GM23338 (cell line): ENCODE measurements around the gene ANAPC2. TPM values are rescaled to one million over a fixed set of nuclear protein-coding genes. Genes with fewer than 3 reads are reported as not detected.

Source experiments
- ATAC-seq: fragments of 200-7000 bp; cut with Tn5 transposase; 3 replicates; pipeline ENCODE4 v1.9.1; 2020
- DNase-seq: peaks from one replicate; pipeline ENCODE4 v3.0.0-alpha.2; 2015; ENCODE audit warnings: low spot score
- H2AFZ ChIP-seq: fragments of 200-600 bp; sonication (generic); 2 replicates; pipeline ENCODE4 v1.8.0; 2016; ENCODE audit warnings: antibody characterized with exemption, mild to moderate bottlenecking, moderate library complexity
- H3F3A ChIP-seq: fragments of 200-600 bp; sonication (generic); replicated peaks from 2 replicates; pipeline ENCODE4 v1.8.0; 2017; ENCODE audit warnings: antibody characterized with exemption, mixed run types, low read depth
- H3K27ac ChIP-seq: fragments of 200-600 bp; sonication (generic); 2 replicates; pipeline ENCODE4 v1.6.1; 2016; ENCODE audit warnings: low read depth
- H3K27me3 ChIP-seq: fragments of 200-600 bp; sonication (generic); 2 replicates; pipeline ENCODE4 v1.8.0; 2016; ENCODE audit warnings: mild to moderate bottlenecking, mixed run types, moderate library complexity; ENCODE audit not compliant: insufficient read depth
- H3K36me3 ChIP-seq: fragments of 200-600 bp; sonication (generic); 2 replicates; pipeline ENCODE4 v1.8.0; 2016; ENCODE audit warnings: mild to moderate bottlenecking; ENCODE audit not compliant: insufficient read depth
- H3K4me1 ChIP-seq: fragments of 200-600 bp; sonication (generic); 2 replicates; pipeline ENCODE4 v1.8.0; 2016; ENCODE audit warnings: mild to moderate bottlenecking, moderate library complexity; ENCODE audit not compliant: insufficient read depth
- H3K4me2 ChIP-seq: fragments of 200-600 bp; sonication (generic); 2 replicates; pipeline ENCODE4 v1.7.1; 2017; ENCODE audit warnings: mixed run types
- H3K4me3 ChIP-seq: fragments of 200-600 bp; sonication (generic); 2 replicates; pipeline ENCODE4 v1.6.1; 2016; ENCODE audit warnings: mixed run types
- H3K79me2 ChIP-seq: fragments of 200-600 bp; sonication (generic); replicated peaks from 2 replicates; pipeline ENCODE4 v1.8.0; 2017; ENCODE audit warnings: mild to moderate bottlenecking; ENCODE audit not compliant: insufficient read depth
- H3K9me2 ChIP-seq: fragments of 200-600 bp; sonication (generic); 2 replicates; pipeline ENCODE4 v1.8.0; 2017; ENCODE audit not compliant: insufficient read depth
- H4K20me1 ChIP-seq: fragments of 200-600 bp; sonication (generic); replicated peaks from 2 replicates; pipeline ENCODE4 v1.8.0; 2017; ENCODE audit warnings: mild to moderate bottlenecking; ENCODE audit not compliant: insufficient read depth
- H3K27ac Mint-ChIP-seq: 2 replicates; pipeline ENCODE4 v1.8.0; 2020; ENCODE audit warnings: inconsistent platforms, mild to moderate bottlenecking, moderate library complexity, mixed read lengths
- H3K27me3 Mint-ChIP-seq: 3 replicates; pipeline ENCODE4 v1.8.0; 2022; ENCODE audit warnings: low read depth, mild to moderate bottlenecking, moderate library complexity, mixed read lengths, inconsistent platforms; ENCODE audit not compliant: insufficient read depth, poor library complexity
- H3K36me3 Mint-ChIP-seq: 3 replicates; pipeline ENCODE4 v1.8.0; 2021; ENCODE audit warnings: low read depth, mild to moderate bottlenecking, inconsistent platforms, moderate library complexity, mixed read lengths
- H3K4me1 Mint-ChIP-seq: 3 replicates; pipeline ENCODE4 v1.8.0; 2020; ENCODE audit warnings: mild to moderate bottlenecking, inconsistent platforms, mixed read lengths
- H3K4me3 Mint-ChIP-seq: 3 replicates; pipeline ENCODE4 v1.8.0; 2021; ENCODE audit warnings: moderate library complexity, mild to moderate bottlenecking, inconsistent platforms, mixed read lengths
- H3K9me3 Mint-ChIP-seq: 3 replicates; pipeline ENCODE4 v1.8.0; 2020; ENCODE audit warnings: moderate library complexity, mild to moderate bottlenecking, inconsistent platforms, mixed read lengths
- CTCF ChIP-seq, 2 experiments: fragments of 200-600 bp in 1 of 2; sonication (generic) in 1 of 2; conservative IDR thresholded peaks; 2 replicates each; pipeline versions ENCODE4 v1.5.1 to v1.6.1; 2016 to 2017; ENCODE audit warnings: antibody characterized with exemption in 2 of 2, low read depth in 2 of 2, mild to moderate bottlenecking in 2 of 2, moderate library complexity in 1 of 2
- NANOG ChIP-seq: IDR thresholded peaks from 2 replicates; pipeline ENCODE4 v1.6.1; 2016; ENCODE audit warnings: antibody characterized with exemption, borderline replicate concordance
- REST ChIP-seq: IDR thresholded peaks from one replicate; pipeline ENCODE4 v1.6.1; 2018; ENCODE audit warnings: antibody characterized with exemption; ENCODE audit not compliant: unreplicated experiment
- ZNF331 ChIP-seq: fragments of 250-450 bp; sonication (Bioruptor Pico); IDR thresholded peaks from 2 replicates; pipeline ENCODE4 v1.5.0; 2020; ENCODE audit warnings: low read depth, mild to moderate bottlenecking, moderate library complexity
- polyA plus RNA-seq: library from polyadenylated mRNA; unstranded; fragments of >200 nt; fragmentation: Nextera tagmentation; extraction: Ambion mirVana; gene quantifications from 2 replicates; pipeline ENCODE4 v1.2.1, GENCODE V29; 2016
- total RNA-seq: library from RNA; depleted of rRNA; stranded (reverse); fragments of >200 nt; shearing (Covaris generic); gene quantifications from 2 replicates; pipeline ENCODE4 v1.2.3, GENCODE V29; 2014

ANAPC2 gene
- total and polyA plus RNA-seq, 2 experiments from 2014 or later, result 16.4 to 42.9 TPM

GRCh38 chr9:137160054-137160425 is 28.3 kb downstream of the ANAPC2 start (continued):
- no peak for TF ChIP-seq REST
- TF ChIP-seq ZNF331 (CRISPR knock-in tag), result no peak
- no peak for TF ChIP-seq CTCF (conservative IDR thresholded peaks at IDR 0.05; ENCODE audit: low read depth in 2 of 2)

GRCh38 chr9:137159105-137160053 is 29.0 kb downstream of the ANAPC2 start:
- Histone ChIP-seq H3K9me2 (no peaks in the 10 kb centered on the region), H3K4me1 (peaks cover 2% of the 10 kb centered on the region; the same call in 1 of the 2 replicates), H3K27ac (no peak overlapping the region), H3K27me3 (peaks cover 92% of the 10 kb centered on the region), H3K4me2 (no peak overlapping the region), H2AFZ (no peak overlapping the region), H3F3A (peaks cover 4% of the 10 kb centered on the region; the same call in 1 of the 2 replicates), H3K4me3 (no peak overlapping the region), H4K20me1 (no peaks in the 10 kb centered on the region), H3K79me2 (no peaks in the 10 kb centered on the region), H3K36me3 (no peaks in the 10 kb centered on the region)
- Mint-ChIP-seq H3K4me3 (no peak overlapping the region), H3K9me3 (no peaks in the 10 kb centered on the region; the same call in 2 of the 3 replicates), H3K4me1 (no peaks in the 10 kb centered on the region; the same call in 1 of the 3 replicates), H3K27me3 (peaks cover 90% of the 10 kb centered on the region), H3K36me3 (no peaks in the 10 kb centered on the region), H3K27ac (no peak overlapping the region)
- no peak for ATAC-seq
- DNase-seq, result no peak
- TF ChIP-seq CTCF (conservative IDR thresholded peaks at IDR 0.05; ENCODE audit: low read depth in 2 of 2) (no peak), REST (no peak), NANOG (no peak)
